ENCODE measurements around the gene C18orf63. TPM values are rescaled to one million over a fixed set of nuclear protein-coding genes. Genes with fewer than 3 reads are reported as not detected.
"Not testable (repeated sequence)": the region's sequence is repeated elsewhere in the genome, so short reads cannot be mapped to it uniquely, and the experiment has no call there.

Gene C18orf63
- total RNA-seq, 1 experiment from 2014 or later, result not detected

DNA sequence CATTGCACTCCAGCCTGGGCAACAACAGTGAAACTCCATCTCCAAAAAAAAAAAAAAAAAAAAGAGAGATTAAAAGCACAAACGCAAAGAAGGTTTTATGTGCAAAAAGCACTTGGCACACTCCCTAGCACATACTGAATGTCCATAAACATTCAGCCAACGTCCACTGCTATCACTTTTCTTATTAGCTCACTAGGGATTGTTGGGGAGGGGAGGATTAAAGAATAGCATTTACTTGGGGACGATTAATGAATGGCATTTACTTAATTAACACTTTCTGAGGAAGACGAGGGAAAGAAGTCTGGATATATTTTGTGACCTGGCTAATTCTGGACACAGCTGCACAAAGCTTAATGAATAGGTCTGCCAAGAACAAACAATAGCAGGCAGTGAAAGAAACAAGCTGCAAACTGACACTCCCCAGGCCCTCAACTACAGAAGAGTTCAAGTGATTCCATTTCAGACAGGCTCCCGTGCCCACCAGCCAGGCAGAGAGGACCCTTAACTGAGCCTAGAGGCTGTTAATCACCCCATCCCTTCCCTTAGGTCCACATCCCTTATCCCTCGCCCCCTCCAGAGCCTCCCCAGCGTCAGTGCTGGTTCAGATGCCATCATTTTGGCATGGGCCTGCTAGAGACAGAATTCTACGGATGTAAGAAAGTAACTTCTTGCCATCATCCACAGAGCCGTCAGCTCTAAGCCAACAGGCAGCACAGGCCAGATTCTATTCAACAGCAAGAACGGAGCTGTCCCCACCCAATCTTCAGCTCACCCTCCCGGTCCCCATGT, 31.3 kb upstream of the C18orf63 start:
- peaks cover 19% of the 10 kb centered on the region for H3K36me3 Mint-ChIP-seq (ENCODE audit: insufficient read depth, unreplicated experiment)
- TF ChIP-seq, protein P1, sequence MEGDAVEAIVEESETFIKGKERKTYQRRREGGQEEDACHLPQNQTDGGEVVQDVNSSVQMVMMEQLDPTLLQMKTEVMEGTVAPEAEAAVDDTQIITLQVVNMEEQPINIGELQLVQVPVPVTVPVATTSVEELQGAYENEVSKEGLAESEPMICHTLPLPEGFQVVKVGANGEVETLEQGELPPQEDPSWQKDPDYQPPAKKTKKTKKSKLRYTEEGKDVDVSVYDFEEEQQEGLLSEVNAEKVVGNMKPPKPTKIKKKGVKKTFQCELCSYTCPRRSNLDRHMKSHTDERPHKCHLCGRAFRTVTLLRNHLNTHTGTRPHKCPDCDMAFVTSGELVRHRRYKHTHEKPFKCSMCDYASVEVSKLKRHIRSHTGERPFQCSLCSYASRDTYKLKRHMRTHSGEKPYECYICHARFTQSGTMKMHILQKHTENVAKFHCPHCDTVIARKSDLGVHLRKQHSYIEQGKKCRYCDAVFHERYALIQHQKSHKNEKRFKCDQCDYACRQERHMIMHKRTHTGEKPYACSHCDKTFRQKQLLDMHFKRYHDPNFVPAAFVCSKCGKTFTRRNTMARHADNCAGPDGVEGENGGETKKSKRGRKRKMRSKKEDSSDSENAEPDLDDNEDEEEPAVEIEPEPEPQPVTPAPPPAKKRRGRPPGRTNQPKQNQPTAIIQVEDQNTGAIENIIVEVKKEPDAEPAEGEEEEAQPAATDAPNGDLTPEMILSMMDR (IDR thresholded peaks at IDR 0.05; ENCODE audit: unreplicated experiment), result no peak
- H3K27ac Mint-ChIP-seq (ENCODE audit: unreplicated experiment), result no peak overlapping the region
- H3K27me3 Mint-ChIP-seq (ENCODE audit: unreplicated experiment), result no peaks in the 10 kb centered on the region
- no peaks in the 10 kb centered on the region for H3K9me3 Mint-ChIP-seq (ENCODE audit: low read depth, unreplicated experiment)
- no peak for DNase-seq
- intact Hi-C loops (cut with micrococcal nuclease; ENCODE audit: unreplicated experiment), result no loop called here
- no peak overlapping the region for H3K4me3 Mint-ChIP-seq (ENCODE audit: low read depth, unreplicated experiment)
- CTCF ChIA-PET, result interaction anchor here (0.7 to 1.3 kb wide), 4 partner anchors 25 to 580 kb away, joined by 3 to 4 read pairs (median 3); no protein-coding TSS in a partner anchor
- peaks cover 76% of the 10 kb centered on the region for H3K4me1 Mint-ChIP-seq (ENCODE audit: low read depth, unreplicated experiment)
- no TSS peak for BruUV-seq (replicated peaks)

DNA sequence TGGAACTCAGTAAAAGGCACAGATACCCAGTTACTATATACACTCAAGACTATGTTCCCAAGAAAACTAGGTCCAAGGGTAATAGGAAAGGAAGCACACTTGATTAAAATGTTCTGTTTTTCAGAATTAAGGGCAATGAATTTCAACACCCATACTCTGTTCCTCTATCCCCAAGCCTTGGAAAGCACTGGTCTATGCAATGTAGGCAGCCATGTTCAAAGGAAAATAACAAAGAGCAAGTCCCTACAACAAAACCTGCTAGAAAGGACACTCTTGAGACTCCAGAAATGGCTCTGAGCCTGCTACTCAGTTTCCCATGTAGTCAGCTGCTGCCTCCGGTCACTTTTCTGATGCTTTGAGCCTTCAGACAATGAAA, 30.7 kb upstream of the C18orf63 start:
- Mint-ChIP-seq H3K4me3 (ENCODE audit: low read depth, unreplicated experiment) (no peak overlapping the region), H3K9me3 (ENCODE audit: low read depth, unreplicated experiment) (no peaks in the 10 kb centered on the region), H3K36me3 (ENCODE audit: insufficient read depth, unreplicated experiment) (peaks cover 19% of the 10 kb centered on the region), H3K27ac (ENCODE audit: unreplicated experiment) (no peak overlapping the region), H3K27me3 (ENCODE audit: unreplicated experiment) (no peaks in the 10 kb centered on the region), H3K4me1 (ENCODE audit: low read depth, unreplicated experiment) (peaks cover 76% of the 10 kb centered on the region)
- BruUV-seq (replicated peaks), result no TSS peak
- CTCF ChIA-PET, result interaction anchor here (0.6 to 1.3 kb wide), 3 partner anchors 51 to 70 kb away, joined by 3 to 5 read pairs (median 4); no protein-coding TSS in a partner anchor
- TF ChIP-seq, protein P1 (IDR thresholded peaks at IDR 0.05; ENCODE audit: unreplicated experiment), result no peak
- no peak for DNase-seq
- intact Hi-C loops (cut with micrococcal nuclease; ENCODE audit: unreplicated experiment), result no loop called here

DNA sequence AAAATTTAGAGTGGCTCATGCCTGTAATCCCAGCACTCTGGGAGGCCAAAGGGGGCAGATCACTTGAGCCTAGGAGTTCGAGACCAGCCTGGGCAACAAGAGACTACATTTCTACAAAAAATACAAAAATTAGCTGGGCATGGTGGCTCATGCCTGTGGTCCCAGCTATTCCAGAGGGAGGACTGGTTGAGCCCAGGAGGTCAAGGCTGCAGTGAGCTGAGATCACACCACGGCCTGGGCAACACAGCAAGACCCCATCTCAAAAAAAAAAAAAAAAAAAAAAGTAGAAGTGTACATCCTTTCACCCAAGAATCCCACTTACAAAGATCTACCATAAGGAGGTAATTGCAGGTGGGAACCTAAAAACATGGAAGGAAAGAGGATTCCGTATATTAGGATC, 30.1 kb upstream of the C18orf63 start:
- H3K27ac Mint-ChIP-seq (ENCODE audit: unreplicated experiment); BruUV-seq (replicated peaks): not testable (repeated sequence)

DNA sequence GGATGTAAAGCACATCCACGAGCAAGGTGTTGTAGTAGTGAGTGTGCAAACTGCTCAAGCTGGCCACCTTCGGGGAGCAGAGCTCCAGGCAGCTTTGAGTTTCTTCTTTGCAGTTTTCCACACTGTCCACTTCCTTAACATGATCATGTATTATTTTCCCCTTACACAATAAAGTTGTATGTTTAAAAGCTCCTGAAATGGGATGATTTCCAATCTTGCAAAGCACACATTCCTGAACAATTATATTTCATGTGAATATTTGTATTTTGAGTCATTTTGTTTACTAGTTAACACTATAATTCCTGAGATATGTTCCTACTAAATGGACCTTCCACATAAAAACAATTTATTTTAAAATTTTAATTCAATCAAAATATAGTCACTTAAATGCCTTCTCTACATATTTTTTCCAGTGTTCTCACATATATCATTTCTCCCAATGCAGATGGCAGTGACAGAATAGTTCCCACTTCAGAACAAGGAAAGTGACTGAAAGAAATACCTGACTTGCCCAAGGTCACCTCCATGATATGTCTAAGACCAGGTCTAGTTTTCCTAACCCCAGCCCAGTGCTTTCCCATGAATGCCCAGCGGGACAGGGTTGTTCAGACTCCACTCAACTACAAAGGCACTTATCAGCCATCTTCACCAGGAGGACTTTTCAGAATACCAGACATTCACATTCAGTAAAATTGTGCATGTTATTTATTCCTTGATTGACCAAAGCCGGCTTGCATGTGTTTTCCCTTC, 29.4 kb upstream of the C18orf63 start:
- peaks cover 25% of the 10 kb centered on the region for H3K36me3 Mint-ChIP-seq (ENCODE audit: insufficient read depth, unreplicated experiment)
- intact Hi-C loops (cut with micrococcal nuclease; ENCODE audit: unreplicated experiment), result no loop called here
- DNase-seq, result no peak
- H3K4me3 Mint-ChIP-seq (ENCODE audit: low read depth, unreplicated experiment), result no peak overlapping the region
- no peaks in the 10 kb centered on the region for H3K9me3 Mint-ChIP-seq (ENCODE audit: low read depth, unreplicated experiment)
- H3K27me3 Mint-ChIP-seq (ENCODE audit: unreplicated experiment), result no peaks in the 10 kb centered on the region
- CTCF ChIA-PET, result no interaction called here
- no peak overlapping the region for H3K27ac Mint-ChIP-seq (ENCODE audit: unreplicated experiment)
- H3K4me1 Mint-ChIP-seq (ENCODE audit: low read depth, unreplicated experiment), result peaks cover 67% of the 10 kb centered on the region
- BruUV-seq (replicated peaks), result no TSS peak
- TF ChIP-seq, protein P1 (IDR thresholded peaks at IDR 0.05; ENCODE audit: unreplicated experiment), result no peak

More for the DNA sequence above, 30.1 kb upstream of the C18orf63 start:
- H3K27me3 Mint-ChIP-seq (ENCODE audit: unreplicated experiment); H3K4me3 Mint-ChIP-seq (ENCODE audit: low read depth, unreplicated experiment); H3K9me3 Mint-ChIP-seq (ENCODE audit: low read depth, unreplicated experiment); DNase-seq; intact Hi-C loops (cut with micrococcal nuclease; ENCODE audit: unreplicated experiment): not testable (repeated sequence)
- Mint-ChIP-seq H3K36me3 (ENCODE audit: insufficient read depth, unreplicated experiment) (peaks cover 23% of the 10 kb centered on the region), H3K4me1 (ENCODE audit: low read depth, unreplicated experiment) (peaks cover 74% of the 10 kb centered on the region)
- CTCF ChIA-PET, result interaction anchor here (0.6 kb wide), 1 partner anchor 70 kb away, joined by 5 read pairs; no protein-coding TSS in a partner anchor

Data from Calu3 (cell line).